ENCODE data around the gene KDM4C.
"Not testable (repeated sequence)": the region's sequence is repeated elsewhere in the genome, so short reads cannot be mapped to it uniquely, and the experiment has no call there.

The KDM4C gene

GRCh38 chr9:7171396-7172153 lies 413.8 kb downstream of the KDM4C start:
- DNase-seq (ENCODE audit: low read depth): no peak

DNA sequence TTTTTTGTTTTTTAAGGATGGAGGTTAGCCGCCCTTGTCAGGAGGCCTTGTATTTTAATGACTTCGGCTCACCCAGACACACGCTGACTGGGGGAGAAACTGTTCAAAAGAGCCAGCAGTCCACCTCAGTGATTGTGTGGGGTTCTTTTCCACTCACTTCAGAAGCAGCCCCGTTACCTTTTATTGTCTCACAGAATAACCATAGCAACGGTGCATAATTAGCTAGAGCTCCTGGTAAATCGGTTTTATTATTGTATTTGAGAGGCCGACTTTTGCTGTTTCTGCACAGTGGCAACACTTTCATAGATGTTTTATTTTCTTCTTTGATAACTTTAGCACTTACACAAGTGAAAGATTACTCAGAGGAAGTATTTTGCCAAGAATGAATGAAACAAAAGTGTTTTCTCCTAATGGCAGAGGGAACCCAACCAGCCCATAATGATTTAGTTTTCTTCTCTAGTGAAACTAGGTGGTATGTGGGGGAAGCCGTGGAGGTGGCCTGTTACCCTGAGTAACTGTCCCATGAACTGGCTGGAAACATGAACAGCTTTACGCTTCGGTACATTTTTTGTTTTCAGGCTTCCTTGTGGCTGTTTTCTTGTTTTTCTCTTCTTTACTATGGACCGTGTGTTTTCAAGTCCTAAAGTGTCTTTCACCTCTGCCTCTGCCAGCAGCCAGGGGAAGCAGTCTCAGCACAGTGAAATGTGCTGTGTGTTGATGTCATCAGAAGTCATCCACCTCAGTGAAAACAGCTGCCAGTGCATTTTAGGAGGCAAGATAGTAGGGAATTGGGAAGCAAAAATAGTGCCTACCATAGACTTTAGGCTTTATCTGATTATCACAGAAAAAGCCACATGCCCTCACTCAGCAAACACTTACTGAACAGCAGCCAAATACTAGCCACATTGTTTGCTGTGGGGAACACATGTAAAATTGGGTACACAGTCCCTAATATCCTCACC lies 414.7 kb downstream of the KDM4C start:
- DNase-seq (ENCODE audit: low read depth): peak; percentile 4

GRCh38 chr9:7173139-7173538 lies 415.4 kb downstream of the KDM4C start:
- DNase-seq (ENCODE audit: low read depth): no peak

DNA sequence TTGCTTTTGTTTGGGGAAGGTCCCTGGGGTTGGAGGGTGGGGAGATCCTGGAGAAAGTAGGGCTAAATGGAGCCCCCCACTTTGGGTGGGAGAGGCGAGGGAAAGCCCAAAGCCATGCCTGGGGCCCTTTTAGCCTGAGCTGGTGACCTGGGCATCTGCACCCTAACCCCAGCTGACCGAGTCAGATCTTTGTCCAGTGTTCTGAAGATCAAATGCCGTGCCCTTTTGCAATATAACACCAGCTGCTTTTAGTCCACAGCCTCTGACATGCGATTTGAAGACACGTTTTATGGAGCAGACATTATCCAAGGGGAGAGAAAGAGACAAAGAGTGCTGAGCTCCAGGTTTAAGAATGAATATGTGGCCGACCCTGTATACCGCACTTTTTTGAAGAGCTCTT lies 416.5 kb downstream of the KDM4C start:
- no peak for DNase-seq (ENCODE audit: low read depth)

DNA sequence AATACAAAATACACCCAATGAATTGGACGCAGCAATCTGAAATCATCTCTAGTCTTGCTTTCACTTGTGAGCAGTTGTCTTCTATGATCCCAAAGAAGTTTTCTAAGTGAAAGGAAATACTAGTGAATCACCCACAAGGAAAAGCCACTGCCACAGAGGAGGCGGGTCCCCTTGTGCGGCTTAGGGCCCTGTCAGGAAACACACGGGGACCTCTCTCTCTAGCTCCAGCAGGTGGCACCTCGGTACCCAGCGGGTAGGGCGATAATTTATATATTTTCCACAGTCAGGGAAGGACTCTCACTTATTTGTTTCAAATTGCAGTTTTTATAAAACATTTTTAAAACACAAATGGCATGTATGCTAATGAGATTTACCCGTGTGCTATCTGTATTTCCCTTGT lies 417.1 kb downstream of the KDM4C start:
- no peak for DNase-seq (ENCODE audit: low read depth)

DNA sequence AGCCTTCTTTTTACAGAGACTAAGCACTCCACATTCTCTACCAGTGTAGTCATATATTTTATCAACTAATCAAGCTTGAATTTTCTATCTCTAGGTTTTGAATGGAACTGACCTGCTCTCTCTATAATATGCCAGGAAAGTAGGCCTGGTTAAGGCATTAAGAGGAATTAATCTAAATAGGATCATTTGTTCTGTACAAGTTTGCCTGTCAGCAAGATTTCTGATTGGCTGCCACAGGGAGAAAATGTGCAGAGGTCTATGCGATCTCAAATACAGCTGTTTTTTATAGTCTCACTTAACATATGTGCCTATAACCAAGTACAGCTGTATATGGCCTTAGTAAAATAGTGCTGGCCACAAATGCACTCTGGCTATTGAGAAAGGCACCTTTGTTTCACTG lies 418.8 kb downstream of the KDM4C start:
- no peak for DNase-seq (ENCODE audit: low read depth)

- DNase-seq (ENCODE audit: low read depth): no peak
Observed at GRCh38 chr9:7177383-7177782, 419.6 kb downstream of the KDM4C start.

DNA sequence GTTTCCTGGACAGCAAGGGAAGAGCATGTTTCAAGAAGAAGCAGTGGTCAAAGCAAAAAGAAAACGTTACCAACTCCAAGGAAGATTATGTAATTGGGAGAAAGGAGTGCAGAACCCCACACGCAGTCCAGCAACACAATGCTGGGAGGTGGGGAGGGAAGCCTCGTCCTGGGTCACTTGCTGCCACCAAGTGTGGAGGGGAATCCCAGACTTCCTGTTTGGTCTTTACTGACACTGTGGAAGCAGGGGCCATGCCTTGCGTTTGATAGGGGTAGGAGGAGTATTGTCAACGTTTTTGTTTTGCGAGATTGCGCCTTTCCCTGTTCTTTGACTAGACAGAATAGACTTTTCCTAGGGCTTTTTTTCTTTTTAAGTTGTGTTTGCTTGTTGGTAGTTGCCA lies 421.0 kb downstream of the KDM4C start:
- DNase-seq (ENCODE audit: low read depth): no peak

- DNase-seq (ENCODE audit: low read depth): no peak
Observed at GRCh38 chr9:7180247-7180646, 422.5 kb downstream of the KDM4C start.

- DNase-seq (ENCODE audit: low read depth): not testable (repeated sequence)
Observed at GRCh38 chr9:7183139-7183538, 425.4 kb downstream of the KDM4C start.

GRCh38 chr9:7185612-7186011 lies 427.8 kb downstream of the KDM4C start:
- DNase-seq (ENCODE audit: low read depth): peak; percentile 40

DNA sequence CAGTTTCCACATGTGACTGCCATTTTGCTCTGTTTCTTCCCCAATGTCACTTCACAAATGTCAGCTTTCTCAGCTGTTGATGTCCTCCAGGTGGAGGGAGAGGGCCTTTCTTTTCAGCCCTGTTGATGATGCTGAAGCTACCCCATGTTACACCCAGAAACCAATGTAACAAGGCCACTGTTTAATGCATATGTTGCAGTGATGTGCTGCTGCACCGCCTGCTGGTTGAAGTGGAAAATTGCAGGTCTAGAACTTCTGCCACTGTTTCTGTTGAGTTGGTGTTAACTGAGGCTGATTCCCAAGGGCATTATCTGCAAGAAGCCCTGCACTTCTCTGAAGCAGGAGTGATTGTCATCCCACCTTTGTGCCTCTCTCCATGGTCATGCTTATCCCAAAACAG lies 428.4 kb downstream of the KDM4C start:
- DNase-seq (ENCODE audit: low read depth): no peak

GRCh38 chr9:7192266-7192665 lies 434.5 kb downstream of the KDM4C start:
- no peak for DNase-seq (ENCODE audit: low read depth)

DNA sequence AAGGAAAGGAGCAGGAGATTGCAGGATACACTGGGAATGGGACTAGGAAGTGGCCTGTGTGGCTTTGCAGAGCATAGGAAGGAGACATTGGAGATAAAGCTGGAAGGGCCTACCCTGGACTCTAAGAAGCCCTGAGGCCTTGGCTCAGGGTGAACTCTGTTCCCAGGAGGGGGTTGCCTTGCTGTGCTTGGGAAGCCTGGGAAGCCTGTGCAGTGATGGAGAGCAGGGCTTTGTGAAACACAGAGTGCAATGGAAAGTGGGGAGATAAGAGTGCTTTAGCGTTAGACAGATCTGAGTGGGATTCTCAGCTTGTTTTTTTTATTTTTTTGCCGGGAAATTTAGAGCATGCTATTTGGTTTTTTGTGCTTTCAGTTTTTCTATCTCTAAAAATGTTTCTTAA lies 437.8 kb downstream of the KDM4C start:
- no peak for DNase-seq (ENCODE audit: low read depth)

- no peak for DNase-seq (ENCODE audit: low read depth)
Observed at GRCh38 chr9:7196467-7196866, 438.7 kb downstream of the KDM4C start.

- no peak for DNase-seq (ENCODE audit: low read depth)
Observed at GRCh38 chr9:7201196-7201595, 443.4 kb downstream of the KDM4C start.

GRCh38 chr9:7205806-7206205 lies 448.0 kb downstream of the KDM4C start:
- no peak for DNase-seq (ENCODE audit: low read depth)

DNA sequence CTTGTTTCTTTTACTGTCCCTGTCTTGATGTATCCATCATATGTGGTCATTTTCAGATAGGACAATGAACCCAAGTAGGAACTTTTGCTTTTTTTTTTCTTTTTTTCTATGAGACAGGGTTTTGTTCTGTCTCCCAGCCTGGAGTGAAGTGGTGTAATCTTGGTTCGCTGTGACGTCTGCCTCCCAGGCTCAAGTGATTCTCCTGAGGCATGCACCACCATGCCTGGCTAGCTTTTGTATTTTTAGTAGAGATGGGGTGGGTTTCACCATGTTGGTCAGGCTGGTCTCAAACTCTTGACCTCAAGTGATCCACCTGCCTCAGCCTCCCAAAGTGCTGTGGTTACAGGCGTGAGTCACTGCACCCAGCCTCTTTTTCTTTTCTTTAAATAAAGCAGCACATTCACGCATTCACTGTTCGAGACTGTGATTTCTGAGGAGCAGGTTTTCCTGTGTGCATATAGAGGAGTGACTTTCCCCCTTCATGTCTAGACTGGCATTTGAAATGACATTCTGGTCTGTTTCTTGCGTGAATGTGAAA lies 448.5 kb downstream of the KDM4C start:
- DNase-seq (ENCODE audit: low read depth): no peak

DNA sequence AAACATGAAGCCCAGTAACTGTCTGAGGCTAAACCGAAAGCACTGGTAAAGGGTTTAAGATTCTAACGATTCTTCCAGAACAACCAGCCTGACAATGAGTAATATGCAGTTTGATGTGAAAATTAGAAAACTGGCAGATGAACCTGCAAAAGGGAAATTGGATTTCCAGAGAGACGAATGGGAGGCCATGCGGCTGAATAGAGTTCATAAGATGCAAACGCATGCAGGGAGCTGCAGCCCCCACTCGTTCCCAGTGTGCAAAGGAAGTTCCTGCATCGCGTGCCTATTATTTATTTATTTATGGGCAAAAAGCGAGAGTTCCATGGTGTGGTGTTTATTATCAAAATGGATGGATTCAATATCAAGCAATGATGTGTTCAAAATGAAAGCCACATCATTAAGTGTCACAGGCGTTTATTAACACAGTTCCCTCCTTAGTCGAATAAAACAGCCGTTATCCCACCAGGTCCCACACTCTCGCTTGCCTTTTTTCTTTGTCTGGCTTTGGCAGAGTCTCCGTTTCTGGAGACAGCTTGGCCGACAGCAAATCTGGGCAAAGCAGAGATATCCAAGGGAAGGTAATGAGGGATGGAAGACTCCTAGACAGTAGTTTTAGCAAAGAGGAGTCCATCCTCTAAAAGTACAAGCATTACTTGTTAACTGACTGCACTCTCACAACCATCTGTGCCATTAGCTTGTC lies 451.4 kb downstream of the KDM4C start:
- no peak for DNase-seq (ENCODE audit: low read depth)

- no peak for DNase-seq (ENCODE audit: low read depth)
Observed at GRCh38 chr9:7209990-7210389, 452.2 kb downstream of the KDM4C start.

GRCh38 chr9:7210854-7211637 lies 453.3 kb downstream of the KDM4C start:
- no peak for DNase-seq (ENCODE audit: low read depth)

GRCh38 chr9:7211657-7212056 lies 453.9 kb downstream of the KDM4C start:
- DNase-seq (ENCODE audit: low read depth): no peak

Measured in stromal cell of bone marrow (primary cell).